GM18499 (cell line): ENCODE data around the gene CD58.

Experiments used
- ATAC-seq: cut with Tn5 transposase; IDR thresholded peaks from one replicate; pipeline ENCODE4 v1.9.1; 2021; ENCODE audit warnings: moderate number of reproducible peaks; ENCODE audit not compliant: insufficient read depth, unreplicated experiment

Gene CD58

GRCh38 chr1:116481934-116482333 lies 88.9 kb downstream of the CD58 start:
- ATAC-seq: no peak

- ATAC-seq: no peak
These were observed 92.2 kb downstream of the CD58 start for GRCh38 chr1:116478621-116479020.

- no peak for ATAC-seq
These were observed 93.4 kb downstream of the CD58 start for GRCh38 chr1:116477429-116477828.

GRCh38 chr1:116476321-116476720 lies 94.5 kb downstream of the CD58 start:
- no peak for ATAC-seq

GRCh38 chr1:116475850-116476218 lies 95.0 kb downstream of the CD58 start:
- no peak for ATAC-seq

GRCh38 chr1:116474921-116475849 lies 95.6 kb downstream of the CD58 start:
- ATAC-seq: no peak

GRCh38 chr1:116472431-116472961 lies 98.3 kb downstream of the CD58 start:
- no peak for ATAC-seq

- ATAC-seq: no peak
These were observed 99.6 kb downstream of the CD58 start for GRCh38 chr1:116471241-116471640.

GRCh38 chr1:116470671-116471070 lies 100.2 kb downstream of the CD58 start:
- no peak for ATAC-seq

- no peak for ATAC-seq
These were observed 103.8 kb downstream of the CD58 start for GRCh38 chr1:116466810-116467557.

GRCh38 chr1:116465845-116466685 lies 104.8 kb downstream of the CD58 start:
- no peak for ATAC-seq

- no peak for ATAC-seq
These were observed 105.4 kb downstream of the CD58 start for GRCh38 chr1:116465477-116465844.
